H1 (cell line): Measurements from ENCODE around the gene NR2F1-AS1. TPM values are rescaled to one million over a fixed set of nuclear protein-coding genes. Genes with fewer than 3 reads are reported as not detected.

ENCODE experiments used
- CTCF ChIA-PET: fragments of 300-600 bp; sonication (Branson Sonifier 250); formaldehyde crosslinking; loops from one replicate; lab custom pipeline; 2021; ENCODE audit not compliant: partially characterized antibody; lab: Charles Lee
- POLR2A ChIA-PET: fragments of 300-600 bp; sonication (Branson Sonifier 250); formaldehyde crosslinking; loops from one replicate; lab custom pipeline; 2021; ENCODE audit warnings: inconsistent platforms; ENCODE audit not compliant: partially characterized antibody; lab: Charles Lee
- DNase-seq, 2 experiments: peaks; one replicate each; pipeline versions ENCODE4 v3.0.0 to v3.0.0-alpha.2; 2010 to 2022; ENCODE audit warnings: low spot score in 2 of 2, low read depth in 1 of 2, mixed read lengths in 1 of 2
- FAIRE-seq: peaks from 2 replicates; lab custom pipeline; 2011; peaks lifted over from hg19 to GRCh38; lab: Jason Lieb, UNC
- H2AFZ ChIP-seq: 2 replicates; pipeline ENCODE4 v1.8.1; 2012; ENCODE audit warnings: low read length, inconsistent platforms
- H2AK5ac ChIP-seq: 2 replicates; pipeline ENCODE4 v1.6.1; 2013; ENCODE audit warnings: low read depth, low read length
- H2BK120ac ChIP-seq: replicated peaks from 2 replicates; pipeline ENCODE3; 2013; ENCODE audit warnings: low read depth, low read length, inconsistent platforms
- H2BK12ac ChIP-seq: 2 replicates; pipeline ENCODE4 v1.6.1; 2013; ENCODE audit warnings: low read depth, low read length
- H2BK15ac ChIP-seq: 2 replicates; pipeline ENCODE4 v1.6.1; 2013; ENCODE audit warnings: low read length
- H2BK20ac ChIP-seq: 2 replicates; pipeline ENCODE4 v1.6.1; 2013; ENCODE audit warnings: low read length
- H2BK5ac ChIP-seq: 2 replicates; pipeline ENCODE4 v1.6.1; 2013; ENCODE audit warnings: low read depth, low read length
- H3K14ac ChIP-seq: 2 replicates; pipeline ENCODE4 v1.6.1; 2013; ENCODE audit warnings: inconsistent platforms; ENCODE audit not compliant: insufficient read length
- H3K18ac ChIP-seq: 2 replicates; pipeline ENCODE4 v1.6.1; 2013; ENCODE audit warnings: low read length; ENCODE audit errors: extremely low read depth
- H3K23ac ChIP-seq: 2 replicates; pipeline ENCODE4 v1.6.1; 2013; ENCODE audit warnings: inconsistent platforms; ENCODE audit not compliant: insufficient read length
- H3K23me2 ChIP-seq: 2 replicates; pipeline ENCODE4 v1.6.1; 2013; ENCODE audit warnings: low read depth, low read length
- H3K27ac ChIP-seq: 2 replicates; pipeline ENCODE4 v1.6.1; 2011; ENCODE audit warnings: low read depth, low read length, inconsistent platforms
- H3K27me3 ChIP-seq, 4 experiments: replicated peaks in 1 of 4; 1 replicate in 1 of 4; 2 replicates in 3 of 4; pipeline versions ENCODE4 v1.6.1 to v1.8.1; 2011 to 2013; ENCODE audit warnings: low read length in 3 of 4, mild to moderate bottlenecking in 3 of 4, inconsistent platforms in 2 of 4, mixed read lengths in 2 of 4, moderate library complexity in 1 of 4; ENCODE audit not compliant: control insufficient read depth in 3 of 4, insufficient read depth in 3 of 4; ENCODE audit errors: extremely low read depth in 1 of 4
- H3K36me3 ChIP-seq, 4 experiments: 2 replicates each; pipeline versions ENCODE4 v1.6.1 to v1.8.1; 2011 to 2013; ENCODE audit warnings: mild to moderate bottlenecking in 4 of 4, low read length in 3 of 4, moderate library complexity in 2 of 4, control low read depth in 1 of 4, inconsistent platforms in 1 of 4; ENCODE audit not compliant: insufficient read depth in 4 of 4, control insufficient read depth in 2 of 4
- H3K4ac ChIP-seq: replicated peaks from 2 replicates; pipeline ENCODE3; 2013; ENCODE audit warnings: low read length, low read depth, mixed read lengths, inconsistent platforms; ENCODE audit not compliant: insufficient read length
- H3K4me1 ChIP-seq, 4 experiments: replicated peaks in 1 of 4; 1 replicate in 1 of 4; 2 replicates in 3 of 4; pipeline versions ENCODE4 v1.6.1 to v1.8.1; 2011 to 2013; ENCODE audit warnings: low read length in 3 of 4, inconsistent platforms in 2 of 4, mixed read lengths in 1 of 4; ENCODE audit not compliant: insufficient read depth in 4 of 4, control insufficient read depth in 3 of 4
- H3K4me2 ChIP-seq, 2 experiments: 2 replicates each; pipeline versions ENCODE4 v1.6.1 to v1.8.1; 2011 to 2013; ENCODE audit warnings: low read depth in 2 of 2, low read length in 2 of 2, control low read depth in 1 of 2, inconsistent platforms in 1 of 2, mild to moderate bottlenecking in 1 of 2; ENCODE audit not compliant: insufficient read depth in 1 of 2
- H3K4me3 ChIP-seq, 4 experiments: fragments of 200-600, 300-600 bp in 1 of 4; sonication (generic), shearing (Covaris generic), sonication (Bioruptor Twin) in 1 of 4; 2 replicates each; pipeline versions ENCODE4 v1.5.1 to v1.8.1; 2011 to 2016; ENCODE audit warnings: low read length in 4 of 4, low read depth in 3 of 4, control low read depth in 2 of 4, inconsistent platforms in 2 of 4, mild to moderate bottlenecking in 2 of 4, mixed read lengths in 1 of 4, moderate library complexity in 1 of 4; ENCODE audit not compliant: insufficient read depth in 2 of 4; ENCODE audit errors: extremely low read depth in 1 of 4
- H3K56ac ChIP-seq: replicated peaks from 2 replicates; pipeline ENCODE3; 2013; ENCODE audit warnings: low read depth, mild to moderate bottlenecking, mixed read lengths, low read length, inconsistent platforms; ENCODE audit not compliant: insufficient read length
- H3K79me1 ChIP-seq: 2 replicates; pipeline ENCODE4 v1.6.1; 2013; ENCODE audit warnings: low read depth, low read length, control low read depth
- H3K79me2 ChIP-seq, 2 experiments: 2 replicates each; pipeline versions ENCODE4 v1.6.1 to v1.8.1; 2012 to 2013; ENCODE audit warnings: low read length in 2 of 2, mild to moderate bottlenecking in 2 of 2, inconsistent platforms in 1 of 2; ENCODE audit not compliant: insufficient read depth in 2 of 2, control insufficient read depth in 1 of 2
- H3K9ac ChIP-seq, 4 experiments: replicated peaks in 1 of 4; 1 replicate in 1 of 4; 2 replicates in 3 of 4; pipeline versions ENCODE4 v1.6.1 to v1.8.1; 2011 to 2013; ENCODE audit warnings: low read depth in 3 of 4, low read length in 3 of 4, control low read depth in 2 of 4, mild to moderate bottlenecking in 2 of 4, moderate library complexity in 2 of 4, inconsistent platforms in 1 of 4; ENCODE audit errors: extremely low read depth in 1 of 4
- H3K9me3 ChIP-seq, 2 experiments: 2 replicates each; pipeline versions ENCODE4 v1.6.1 to v1.8.1; 2012 to 2013; ENCODE audit warnings: mild to moderate bottlenecking in 2 of 2, moderate library complexity in 2 of 2, control low read depth in 1 of 2, inconsistent platforms in 1 of 2, low read depth in 1 of 2, low read length in 1 of 2, mixed read lengths in 1 of 2; ENCODE audit not compliant: insufficient read depth in 2 of 2
- H4K20me1 ChIP-seq, 2 experiments: replicated peaks in 1 of 2; 2 replicates each; pipeline versions ENCODE3 to v1.8.1; 2011 to 2013; ENCODE audit warnings: inconsistent platforms in 2 of 2, low read length in 2 of 2, mild to moderate bottlenecking in 1 of 2; ENCODE audit not compliant: insufficient read depth in 2 of 2, control insufficient read depth in 1 of 2
- H4K5ac ChIP-seq: 2 replicates; pipeline ENCODE4 v1.6.1; 2013; ENCODE audit warnings: low read length, low read depth, mixed read lengths, inconsistent platforms; ENCODE audit not compliant: insufficient read length
- H4K8ac ChIP-seq: 2 replicates; pipeline ENCODE4 v1.8.0; 2013; ENCODE audit warnings: mild to moderate bottlenecking, moderate library complexity, low read length, inconsistent platforms; ENCODE audit not compliant: insufficient read depth; ENCODE audit errors: extremely low read depth
- H4K91ac ChIP-seq: replicated peaks from 2 replicates; pipeline ENCODE3; 2013; ENCODE audit warnings: low read length, mixed read lengths, inconsistent platforms; ENCODE audit not compliant: insufficient read length
- CHD1 ChIP-seq: IDR thresholded peaks from 2 replicates; pipeline ENCODE4 v1.6.1; 2012; ENCODE audit warnings: low read depth, low read length, improper control_type of control experiment
- EP300 ChIP-seq, 2 experiments: IDR thresholded peaks; 1 replicate in 1 of 2; 2 replicates in 1 of 2; pipeline ENCODE4 v1.6.1; 2011 to 2012; ENCODE audit warnings: low read depth in 2 of 2, low read length in 2 of 2, mild to moderate bottlenecking in 2 of 2, borderline replicate concordance in 1 of 2, inconsistent platforms in 1 of 2, moderate library complexity in 1 of 2
- FOSL1 ChIP-seq: IDR thresholded peaks from 2 replicates; pipeline ENCODE4 v1.6.1; 2011; ENCODE audit warnings: mild to moderate bottlenecking, low read depth, low read length, moderate library complexity; ENCODE audit not compliant: insufficient read depth
- HDAC6 ChIP-seq: IDR thresholded peaks from one replicate; pipeline ENCODE4 v1.7.1; 2012; ENCODE audit warnings: low read depth, mild to moderate bottlenecking, inconsistent platforms, low read length, moderate library complexity
- RAD21 ChIP-seq, 2 experiments: IDR thresholded peaks in 1 of 2; conservative IDR thresholded peaks in 1 of 2; 2 replicates each; pipeline ENCODE4 v1.6.1; 2011; ENCODE audit warnings: low read depth in 2 of 2, low read length in 2 of 2, improper control_type of control experiment in 1 of 2, inconsistent platforms in 1 of 2, mild to moderate bottlenecking in 1 of 2, moderate library complexity in 1 of 2
- RFX5 ChIP-seq: IDR thresholded peaks from 2 replicates; pipeline ENCODE4 v1.6.1; 2011; ENCODE audit warnings: low read depth, low read length, improper control_type of control experiment, borderline replicate concordance
- RNF2 ChIP-seq: fragments of 200-900, 300-1000 bp; sonication (generic); IDR thresholded peaks from 2 replicates; pipeline ENCODE4 v1.7.1; 2016; ENCODE audit warnings: borderline replicate concordance, low read depth, mild to moderate bottlenecking, antibody characterized with exemption, low read length; ENCODE audit not compliant: poor library complexity, severe bottlenecking; ENCODE audit errors: missing control alignments
- SAP30 ChIP-seq: fragments of 300-600 bp; sonication (generic); IDR thresholded peaks from 2 replicates; pipeline ENCODE4 v1.7.1; 2012; ENCODE audit warnings: low read length, moderate library complexity, mild to moderate bottlenecking, inconsistent platforms; ENCODE audit not compliant: insufficient read depth, insufficient replicate concordance
- SP1 ChIP-seq: IDR thresholded peaks from 2 replicates; pipeline ENCODE4 v1.6.1; 2011; ENCODE audit warnings: low read depth, low read length
- SRF ChIP-seq: IDR thresholded peaks from 2 replicates; pipeline ENCODE4 v1.6.1; 2011; ENCODE audit warnings: mild to moderate bottlenecking, low read depth, low read length, moderate library complexity
- SUZ12 ChIP-seq: fragments of 200-600 bp; sonication (generic); IDR thresholded peaks from 2 replicates; pipeline ENCODE4 v1.6.1; 2012; ENCODE audit warnings: mild to moderate bottlenecking, inconsistent platforms, low read length, moderate library complexity, mixed read lengths
- TAF7 ChIP-seq: optimal IDR thresholded peaks from 2 replicates; pipeline ENCODE3; 2011; ENCODE audit warnings: low read depth, mild to moderate bottlenecking, inconsistent platforms, low read length, moderate library complexity, borderline replicate concordance
- TEAD4 ChIP-seq: IDR thresholded peaks from 2 replicates; pipeline ENCODE4 v1.6.1; 2012; ENCODE audit warnings: low read depth, low read length, inconsistent platforms, mixed read lengths
- YY1 ChIP-seq: IDR thresholded peaks from 2 replicates; pipeline ENCODE4 v1.6.1; 2011; ENCODE audit warnings: low read depth, mild to moderate bottlenecking, low read length
- WGBS, 2 experiments: shearing (Covaris generic) in 1 of 2; methylation state at CpG; one replicate each; pipeline versions ENCODE4 v1.1.6 to v1.1.7; 2013 to 2015; ENCODE audit warnings: low lambda C conversion rate in 2 of 2, mixed read lengths in 2 of 2, inconsistent platforms in 1 of 2, low coverage in 1 of 2, missing lambda C conversion rate in 1 of 2; ENCODE audit not compliant: insufficient replicate concordance in 2 of 2, insufficient coverage in 1 of 2, insufficient read length in 1 of 2; ENCODE audit errors: extremely low coverage in 1 of 2, missing lambda C conversion rate in 1 of 2; 5-methylcytosine and 5-hydroxymethylcytosine counted together
- polyA plus RNA-seq, 7 experiments: library from polyadenylated mRNA; depleted of rRNA in 3 of 7; stranded (reverse) in 5 of 7; unstranded in 2 of 7; fragments of >200 nt in 5 of 7; fragments of 200-250 nt in 2 of 7; gene quantifications; 1 replicate in 5 of 7; 2 replicates in 1 of 7; 4 replicates in 1 of 7; pipeline versions ENCODE4 v1.2.1 to v1.2.3, GENCODE V29; 2011 to 2013; ENCODE audit warnings: missing spikeins in 2 of 7, mixed read lengths in 2 of 7
- total RNA-seq: library from RNA; stranded (reverse); fragmentation: NEBNext Ultra II Directional; extraction: Animal tissue kit (Norgen Biotek cat#: 25700); gene quantifications from 2 replicates; pipeline ENCODE4 v1.2.1, GENCODE V29; 2021

NR2F1-AS1 gene
- total and polyA plus RNA-seq, 2 of the 8 experiments (the other 6 are each of a cell fraction or from before 2014, with no cell fraction given), result 1.6 to 5.6 TPM

DNA sequence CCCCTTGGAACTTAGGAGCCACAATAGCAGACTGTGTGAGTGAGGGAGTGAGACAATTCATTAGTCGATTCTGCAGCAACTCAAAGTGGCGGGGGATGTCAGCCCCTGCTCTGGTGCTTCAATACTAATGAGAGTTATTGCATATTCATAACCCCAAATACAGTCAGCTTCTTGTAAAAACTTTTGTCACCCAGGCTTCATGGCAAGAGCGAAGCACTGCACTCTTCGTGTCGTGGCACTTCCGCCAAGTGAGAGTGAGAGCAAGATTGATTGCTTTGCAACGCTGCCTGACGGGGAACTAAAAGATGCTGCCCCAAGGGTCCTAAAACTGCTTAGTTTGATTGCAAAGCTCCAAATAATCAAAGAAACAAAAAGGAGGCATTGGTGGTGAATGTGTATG lies 150.9 kb downstream of the NR2F1-AS1 start:
- no peak overlapping the region for H4K5ac ChIP-seq
- H3K9me3 ChIP-seq, result no peaks in the 10 kb centered on the region
- H3K79me2 ChIP-seq, result no peaks in the 10 kb centered on the region
- no peak overlapping the region for H2AK5ac ChIP-seq
- H3K4ac ChIP-seq, result no peak overlapping the region
- H3K14ac ChIP-seq, result no peak overlapping the region
- H4K20me1 ChIP-seq, result no peaks in the 10 kb centered on the region
- H2BK12ac ChIP-seq, result no peak overlapping the region
- H2AFZ ChIP-seq, result no peak overlapping the region
- H3K23ac ChIP-seq, result no peak overlapping the region
- H3K4me2 ChIP-seq, result no peak overlapping the region
- WGBS, 2 experiments, result 82% methylated on average over 8 of the region's 8 CpGs; no CpG with 5 or more reads in 1 of the 2 experiments
- no peak overlapping the region for H2BK5ac ChIP-seq
- H3K23me2 ChIP-seq, result no peaks in the 10 kb centered on the region
- FAIRE-seq, result no peak
- peaks cover 0 to 9% (median 1%) of the 10 kb centered on the region in 4 experiments; a peak in 4 of 7 replicates for H3K4me1 ChIP-seq
- DNase-seq, result no peak
- H3K18ac ChIP-seq, result no peak overlapping the region
- no peaks in the 10 kb centered on the region for H3K36me3 ChIP-seq
- H2BK20ac ChIP-seq, result no peak overlapping the region
- no peak overlapping the region for H4K91ac ChIP-seq
- no peak overlapping the region for H3K27ac ChIP-seq
- H2BK15ac ChIP-seq, result no peak overlapping the region
- H3K9ac ChIP-seq, result no peak overlapping the region
- no peak overlapping the region for H2BK120ac ChIP-seq
- no peaks in the 10 kb centered on the region for H3K27me3 ChIP-seq
- no peak overlapping the region for H3K4me3 ChIP-seq
- no peaks in the 10 kb centered on the region for H3K79me1 ChIP-seq
- no peak overlapping the region for H3K56ac ChIP-seq
- CTCF ChIA-PET, result interaction anchor here (0.8 to 2.4 kb wide), 5 partner anchors 8 to 71 kb away, joined by 3 to 10 read pairs (median 4); no protein-coding TSS in a partner anchor
- POLR2A ChIA-PET, result no interaction called here
- no peak overlapping the region for H4K8ac ChIP-seq
- no peak for TF ChIP-seq SUZ12
- TF ChIP-seq YY1, result no peak
- no peak for TF ChIP-seq TAF7
- TF ChIP-seq EP300 (IDR thresholded peaks at IDR 0.05; ENCODE audit: borderline replicate concordance in 1 of 2, low read depth in 2 of 2, low read length in 2 of 2), result no peak
- TF ChIP-seq SRF, result no peak
- no peak for TF ChIP-seq RFX5
- TF ChIP-seq SP1, result no peak
- TF ChIP-seq TEAD4, result no peak
- no peak for TF ChIP-seq HDAC6
- no peak for TF ChIP-seq SAP30
- no peak for TF ChIP-seq FOSL1
- no peak for TF ChIP-seq CHD1
- TF ChIP-seq RAD21 (IDR thresholded peaks at IDR 0.05 in 1 of 2, conservative IDR thresholded peaks at IDR 0.05 in 1 of 2; ENCODE audit: low read depth in 2 of 2, low read length in 2 of 2), result no peak
- no peak for TF ChIP-seq RNF2
